H9 (cell line): ENCODE data around the gene PDHA2. TPM values are rescaled to one million over a fixed set of nuclear protein-coding genes. Genes with fewer than 3 reads are reported as not detected.

Experiments
- DNase-seq: peaks from one replicate; pipeline ENCODE4 v3.0.0-alpha.2; 2017
- H2AFZ ChIP-seq: one replicate; pipeline ENCODE4 v1.6.1; 2013; ENCODE audit warnings: mild to moderate bottlenecking, low read length, control low read depth, moderate library complexity
- H2AK5ac ChIP-seq: 2 replicates; pipeline ENCODE4 v1.6.1; 2013; ENCODE audit warnings: low read length, control low read depth, mixed read lengths; ENCODE audit not compliant: insufficient read length
- H2BK120ac ChIP-seq: one replicate; pipeline ENCODE4 v1.6.1; 2013; ENCODE audit warnings: low read depth, mild to moderate bottlenecking, low read length, control low read depth, inconsistent platforms; ENCODE audit not compliant: poor library complexity, severe bottlenecking
- H2BK12ac ChIP-seq: 2 replicates; pipeline ENCODE4 v1.6.1; 2013; ENCODE audit warnings: low read length, control low read depth, mixed read lengths, low read depth; ENCODE audit not compliant: insufficient read length
- H2BK15ac ChIP-seq: 2 replicates; pipeline ENCODE4 v1.6.1; 2013; ENCODE audit warnings: low read depth, low read length, control low read depth
- H2BK20ac ChIP-seq: one replicate; pipeline ENCODE4 v1.6.1; 2013; ENCODE audit warnings: low read depth, mild to moderate bottlenecking, low read length, control low read depth, inconsistent platforms; ENCODE audit not compliant: poor library complexity, severe bottlenecking
- H2BK5ac ChIP-seq: 2 replicates; pipeline ENCODE4 v1.6.1; 2013; ENCODE audit warnings: low read length, control low read depth, mixed read lengths; ENCODE audit not compliant: insufficient read length
- H3K14ac ChIP-seq: 2 replicates; pipeline ENCODE4 v1.6.1; 2013; ENCODE audit warnings: low read length, control low read depth; ENCODE audit not compliant: insufficient read depth
- H3K18ac ChIP-seq: 2 replicates; pipeline ENCODE4 v1.6.1; 2013; ENCODE audit warnings: low read depth, mild to moderate bottlenecking, mixed read lengths, low read length, control low read depth; ENCODE audit not compliant: insufficient read length
- H3K23ac ChIP-seq: 2 replicates; pipeline ENCODE4 v1.6.1; 2013; ENCODE audit warnings: low read length, control low read depth, mixed read lengths, low read depth; ENCODE audit not compliant: insufficient read length
- H3K23me2 ChIP-seq: 2 replicates; pipeline ENCODE4 v1.6.1; 2013; ENCODE audit warnings: low read depth, mild to moderate bottlenecking, mixed read lengths, low read length, control low read depth; ENCODE audit not compliant: insufficient read length, poor library complexity, severe bottlenecking
- H3K27ac ChIP-seq: 2 replicates; pipeline ENCODE4 v1.5.1; 2013; ENCODE audit warnings: low read length, control low read depth, mixed read lengths, low read depth; ENCODE audit not compliant: insufficient read length
- H3K27me3 ChIP-seq: 2 replicates; pipeline ENCODE4 v1.6.1; 2013; ENCODE audit warnings: low read length, control low read depth, inconsistent platforms; ENCODE audit not compliant: insufficient read depth
- H3K4ac ChIP-seq: 2 replicates; pipeline ENCODE4 v1.6.1; 2013; ENCODE audit warnings: low read depth, mild to moderate bottlenecking, control low read depth, inconsistent platforms, low read length, moderate library complexity
- H3K4me1 ChIP-seq: 2 replicates; pipeline ENCODE4 v1.6.1; 2013; ENCODE audit warnings: low read length, control low read depth, inconsistent platforms; ENCODE audit not compliant: insufficient read depth
- H3K4me2 ChIP-seq: 2 replicates; pipeline ENCODE4 v1.6.1; 2013; ENCODE audit warnings: low read length, control low read depth, mixed read lengths; ENCODE audit not compliant: insufficient read length, insufficient read depth
- H3K56ac ChIP-seq: 2 replicates; pipeline ENCODE4 v1.6.1; 2013; ENCODE audit warnings: low read depth, mild to moderate bottlenecking, mixed read lengths, low read length, control low read depth; ENCODE audit not compliant: insufficient read length
- H3K79me1 ChIP-seq: 2 replicates; pipeline ENCODE4 v1.6.1; 2013; ENCODE audit warnings: low read depth, mild to moderate bottlenecking, moderate library complexity, low read length, control low read depth, inconsistent platforms; ENCODE audit not compliant: insufficient read depth, poor library complexity, severe bottlenecking
- H3K79me2 ChIP-seq: 2 replicates; pipeline ENCODE4 v1.6.1; 2013; ENCODE audit warnings: low read length, control low read depth, inconsistent platforms; ENCODE audit not compliant: insufficient read depth
- H3K9ac ChIP-seq: 2 replicates; pipeline ENCODE4 v1.6.1; 2013; ENCODE audit warnings: low read length, control low read depth, mixed read lengths; ENCODE audit not compliant: insufficient read length; ENCODE audit errors: extremely low read depth
- H3K9me3 ChIP-seq: one replicate; pipeline ENCODE4 v1.6.1; 2013; ENCODE audit warnings: low read depth, low read length, inconsistent platforms; ENCODE audit not compliant: control insufficient read depth
- H3T11ph ChIP-seq: one replicate; pipeline ENCODE4 v1.6.1; 2013; ENCODE audit warnings: mild to moderate bottlenecking, low read length, control low read depth, inconsistent platforms
- H4K20me1 ChIP-seq: one replicate; pipeline ENCODE4 v1.6.1; 2013; ENCODE audit not compliant: control insufficient read depth, insufficient read length, insufficient read depth
- H4K5ac ChIP-seq: 2 replicates; pipeline ENCODE4 v1.6.1; 2013; ENCODE audit warnings: low read depth, mild to moderate bottlenecking, mixed read lengths, low read length, control low read depth; ENCODE audit not compliant: insufficient read length
- H4K8ac ChIP-seq: replicated peaks from 2 replicates; pipeline ENCODE4 v1.6.1; 2013; ENCODE audit warnings: low read length, control low read depth, mixed read lengths, low read depth; ENCODE audit not compliant: insufficient read length
- H4K91ac ChIP-seq: 2 replicates; pipeline ENCODE4 v1.6.1; 2013; ENCODE audit warnings: low read depth, mild to moderate bottlenecking, moderate library complexity, mixed read lengths, low read length, control low read depth; ENCODE audit not compliant: insufficient read length
- H3K27ac Mint-ChIP-seq, 3 experiments: 2 replicates in 2 of 3; 3 replicates in 1 of 3; pipeline ENCODE4 v1.8.0; 2020 to 2021; ENCODE audit warnings: mixed read lengths in 3 of 3, mild to moderate bottlenecking in 1 of 3, moderate library complexity in 1 of 3
- H3K27me3 Mint-ChIP-seq: 2 replicates; pipeline ENCODE4 v1.8.0; 2021; ENCODE audit warnings: low read depth, mild to moderate bottlenecking, moderate library complexity, mixed read lengths
- H3K36me3 Mint-ChIP-seq, 3 experiments: 2 replicates in 2 of 3; 3 replicates in 1 of 3; pipeline ENCODE4 v1.8.0; 2020 to 2021; ENCODE audit warnings: low read depth in 3 of 3, mixed read lengths in 3 of 3; ENCODE audit not compliant: insufficient read depth in 1 of 3
- H3K4me1 Mint-ChIP-seq, 2 experiments: 2 replicates each; pipeline ENCODE4 v1.8.0; 2020; ENCODE audit warnings: mixed read lengths in 2 of 2
- H3K4me3 Mint-ChIP-seq, 2 experiments: 2 replicates in 1 of 2; 3 replicates in 1 of 2; pipeline ENCODE4 v1.8.0; 2020 to 2021; ENCODE audit warnings: mild to moderate bottlenecking in 2 of 2, mixed read lengths in 2 of 2, moderate library complexity in 1 of 2
- H3K9me3 Mint-ChIP-seq, 2 experiments: 2 replicates in 1 of 2; 3 replicates in 1 of 2; pipeline ENCODE4 v1.8.0; 2020; ENCODE audit warnings: mild to moderate bottlenecking in 2 of 2, mixed read lengths in 2 of 2, moderate library complexity in 1 of 2
- WGBS: extraction: QIAGEN DNeasy Blood & Tissue Kit; methylation state at CpG from one replicate; pipeline ENCODE4 v1.1.7; 2013; ENCODE audit warnings: missing lambda C conversion rate, low lambda C conversion rate, mixed read lengths; ENCODE audit not compliant: insufficient read length; ENCODE audit errors: extremely low coverage; 5-methylcytosine and 5-hydroxymethylcytosine counted together
- long read RNA-seq: library from polyadenylated mRNA; unstranded; transcript quantifications from one replicate; pipeline ENCODE4 v2.0.0, GENCODE V29; 2020
- total RNA-seq: library from RNA; stranded (reverse); gene quantifications from 2 replicates; pipeline ENCODE4 v1.2.1, GENCODE V29; 2021
- TF ChIP-seq, protein P1 (sequence below): fragments of 200-600 bp; sonication (generic); conservative IDR thresholded peaks from 3 replicates; pipeline ENCODE4 v1.8.0; 2021; ENCODE audit warnings: antibody characterized with exemption, mild to moderate bottlenecking

The PDHA2 gene
- not detected in 2 replicates for total RNA-seq
- long read RNA-seq = 0 reads

DNA sequence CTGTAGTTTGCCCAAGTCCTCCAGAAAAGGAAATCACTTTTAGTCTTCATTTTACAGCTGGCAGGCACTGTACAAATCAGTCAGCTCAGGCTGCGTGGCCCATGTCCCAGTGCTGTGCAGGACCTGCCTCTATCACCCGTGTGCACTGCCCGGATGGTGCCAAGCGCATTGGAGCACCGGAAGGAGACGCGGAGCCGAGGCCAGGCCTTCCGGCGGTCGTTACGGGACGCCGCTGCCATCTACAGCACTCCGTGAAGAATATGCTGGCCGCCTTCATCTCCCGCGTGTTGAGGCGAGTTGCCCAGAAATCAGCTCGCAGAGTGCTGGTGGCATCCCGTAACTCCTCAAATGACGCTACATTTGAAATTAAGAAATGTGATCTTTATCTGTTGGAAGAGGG, at the start of gene PDHA2:
Gene PDHA2, plus strand, starts transcription at position 203 of the 400 bp plus-strand sequence. Its CDS starts 58 bp downstream, at position 261.
- Histone ChIP-seq H2BK120ac (no peak within 1 kb of the TSS), H3K9ac (no peak within 1 kb of the TSS), H2BK12ac (no peak within 1 kb of the TSS), H3K56ac (no peak within 1 kb of the TSS), H3K18ac (no peak within 1 kb of the TSS), H3K23me2 (no peaks in the 10 kb centered on the region), H3T11ph (no peak within 1 kb of the TSS), H2AK5ac (no peak within 1 kb of the TSS), H3K14ac (no peak within 1 kb of the TSS), H2BK15ac (no peak within 1 kb of the TSS), H4K5ac (no peak within 1 kb of the TSS), H4K20me1 (no peaks in the 10 kb centered on the region), H2BK5ac (no peak within 1 kb of the TSS), H2BK20ac (no peak within 1 kb of the TSS), H3K79me1 (no peaks in the 10 kb centered on the region), H3K27ac (no peak within 1 kb of the TSS), H3K4me2 (no peak within 1 kb of the TSS), H3K4ac (no peak within 1 kb of the TSS), H3K27me3 (no peaks in the 10 kb centered on the region), H4K91ac (no peak within 1 kb of the TSS), H3K79me2 (no peaks in the 10 kb centered on the region), H3K23ac (no peak within 1 kb of the TSS), H2AFZ (no peak within 1 kb of the TSS), H3K4me1 (peaks cover 3% of the 10 kb centered on the region; the same call in 1 of the 2 replicates), H4K8ac (no peak within 1 kb of the TSS), H3K9me3 (no peaks in the 10 kb centered on the region)
- TF ChIP-seq, protein P1, sequence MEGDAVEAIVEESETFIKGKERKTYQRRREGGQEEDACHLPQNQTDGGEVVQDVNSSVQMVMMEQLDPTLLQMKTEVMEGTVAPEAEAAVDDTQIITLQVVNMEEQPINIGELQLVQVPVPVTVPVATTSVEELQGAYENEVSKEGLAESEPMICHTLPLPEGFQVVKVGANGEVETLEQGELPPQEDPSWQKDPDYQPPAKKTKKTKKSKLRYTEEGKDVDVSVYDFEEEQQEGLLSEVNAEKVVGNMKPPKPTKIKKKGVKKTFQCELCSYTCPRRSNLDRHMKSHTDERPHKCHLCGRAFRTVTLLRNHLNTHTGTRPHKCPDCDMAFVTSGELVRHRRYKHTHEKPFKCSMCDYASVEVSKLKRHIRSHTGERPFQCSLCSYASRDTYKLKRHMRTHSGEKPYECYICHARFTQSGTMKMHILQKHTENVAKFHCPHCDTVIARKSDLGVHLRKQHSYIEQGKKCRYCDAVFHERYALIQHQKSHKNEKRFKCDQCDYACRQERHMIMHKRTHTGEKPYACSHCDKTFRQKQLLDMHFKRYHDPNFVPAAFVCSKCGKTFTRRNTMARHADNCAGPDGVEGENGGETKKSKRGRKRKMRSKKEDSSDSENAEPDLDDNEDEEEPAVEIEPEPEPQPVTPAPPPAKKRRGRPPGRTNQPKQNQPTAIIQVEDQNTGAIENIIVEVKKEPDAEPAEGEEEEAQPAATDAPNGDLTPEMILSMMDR = no peak
- Mint-ChIP-seq H3K9me3 (no peaks in the 10 kb centered on the region; a peak in 3 of 5 replicates), H3K4me3 (no peak within 1 kb of the TSS), H3K4me1 (peaks cover 26 to 27% of the 10 kb centered on the region in 2 experiments), H3K27me3 (no peaks in the 10 kb centered on the region), H3K27ac (peak within 1 kb of the TSS in 1 of 3 experiments; percentile 84; a peak in 2 of 7 replicates), H3K36me3 (peaks cover 0 to 11% (median 11%) of the 10 kb centered on the region in 3 experiments; a peak in 4 of 7 replicates)
- no CpG with 5 or more reads among the region's 22 CpGs for WGBS
- DNase-seq = peak; percentile 26
